OCI-LY1 (cell line): Measurements from ENCODE around the gene GMDS.

Experiments used
- H2AFZ ChIP-seq: fragments of 200-600 bp; sonication (generic), shearing (Covaris generic); 2 replicates; pipeline ENCODE4 v1.6.0; 2014; ENCODE audit warnings: antibody characterized with exemption, mild to moderate bottlenecking, low read length
- H3F3A ChIP-seq: fragments of 200-600 bp; sonication (generic), shearing (Covaris generic); 2 replicates; pipeline ENCODE4 v1.6.0; 2014; ENCODE audit warnings: mild to moderate bottlenecking, antibody characterized with exemption, low read length, moderate library complexity; ENCODE audit not compliant: insufficient read depth
- H3K27ac ChIP-seq: fragments of 200-600 bp; sonication (generic); 2 replicates; pipeline ENCODE4 v1.5.1; 2014; ENCODE audit warnings: low read length, mixed run types, mild to moderate bottlenecking, low read depth; ENCODE audit not compliant: poor library complexity, severe bottlenecking
- H3K27me3 ChIP-seq: fragments of 200-600 bp; sonication (generic); 2 replicates; pipeline ENCODE4 v1.6.0; 2014; ENCODE audit warnings: antibody characterized with exemption, mild to moderate bottlenecking, low read length, moderate library complexity; ENCODE audit not compliant: insufficient read depth
- H3K36me3 ChIP-seq: fragments of 200-600 bp; sonication (generic); 2 replicates; pipeline ENCODE4 v1.6.1; 2014; ENCODE audit warnings: mild to moderate bottlenecking, antibody characterized with exemption, low read length, moderate library complexity, mixed read lengths; ENCODE audit not compliant: insufficient read depth
- H3K4me1 ChIP-seq: fragments of 200-600 bp; sonication (generic); 2 replicates; pipeline ENCODE4 v1.5.1; 2014; ENCODE audit warnings: mild to moderate bottlenecking, low read length, moderate library complexity; ENCODE audit not compliant: insufficient read depth, severe bottlenecking
- H3K4me2 ChIP-seq: fragments of 200-600 bp; sonication (generic), shearing (Covaris generic); 2 replicates; pipeline ENCODE4 v1.6.1; 2014; ENCODE audit warnings: low read length
- H3K4me3 ChIP-seq: fragments of 200-600 bp; sonication (generic); 2 replicates; pipeline ENCODE4 v1.5.1; 2014; ENCODE audit warnings: low read length, low read depth, mild to moderate bottlenecking, mixed read lengths; ENCODE audit not compliant: poor library complexity, severe bottlenecking
- H3K79me2 ChIP-seq: fragments of 200-600 bp; shearing (Covaris generic); 2 replicates; pipeline ENCODE4 v1.6.1; 2016; ENCODE audit warnings: mixed run types, low read length, mixed read lengths; ENCODE audit not compliant: insufficient read depth
- H3K9ac ChIP-seq: fragments of 200-600 bp; sonication (generic), shearing (Covaris generic); 2 replicates; pipeline ENCODE4 v1.6.1; 2014; ENCODE audit warnings: mild to moderate bottlenecking, low read length, mixed read lengths
- H3K9me2 ChIP-seq: fragments of 200-600 bp; sonication (generic), shearing (Covaris generic); 2 replicates; pipeline ENCODE4 v1.6.1; 2014; ENCODE audit warnings: low read depth, mild to moderate bottlenecking, low read length, mixed read lengths
- H3K9me3 ChIP-seq: fragments of 200-600 bp; shearing (Covaris generic); 2 replicates; pipeline ENCODE4 v1.6.1; 2014; ENCODE audit warnings: low read length, mixed read lengths
- H4K20me1 ChIP-seq: fragments of 200-600 bp; sonication (generic), shearing (Covaris generic); 2 replicates; pipeline ENCODE4 v1.6.0; 2016; ENCODE audit warnings: mild to moderate bottlenecking, low read length; ENCODE audit not compliant: insufficient read depth
- EZH2 ChIP-seq: fragments of 200-600 bp; sonication (generic), shearing (Covaris generic); IDR thresholded peaks from 2 replicates; pipeline ENCODE4 v1.8.0; 2017; ENCODE audit warnings: borderline replicate concordance, mixed run types, mild to moderate bottlenecking, antibody characterized with exemption, low read length, moderate library complexity, mixed read lengths
- TF ChIP-seq, protein P1 (sequence below): fragments of 200-600 bp; sonication (generic), shearing (Covaris generic); IDR thresholded peaks from 2 replicates; pipeline ENCODE4 v1.5.1; 2017; ENCODE audit warnings: mild to moderate bottlenecking, antibody characterized with exemption, low read length, moderate library complexity, mixed read lengths

The GMDS gene

DNA sequence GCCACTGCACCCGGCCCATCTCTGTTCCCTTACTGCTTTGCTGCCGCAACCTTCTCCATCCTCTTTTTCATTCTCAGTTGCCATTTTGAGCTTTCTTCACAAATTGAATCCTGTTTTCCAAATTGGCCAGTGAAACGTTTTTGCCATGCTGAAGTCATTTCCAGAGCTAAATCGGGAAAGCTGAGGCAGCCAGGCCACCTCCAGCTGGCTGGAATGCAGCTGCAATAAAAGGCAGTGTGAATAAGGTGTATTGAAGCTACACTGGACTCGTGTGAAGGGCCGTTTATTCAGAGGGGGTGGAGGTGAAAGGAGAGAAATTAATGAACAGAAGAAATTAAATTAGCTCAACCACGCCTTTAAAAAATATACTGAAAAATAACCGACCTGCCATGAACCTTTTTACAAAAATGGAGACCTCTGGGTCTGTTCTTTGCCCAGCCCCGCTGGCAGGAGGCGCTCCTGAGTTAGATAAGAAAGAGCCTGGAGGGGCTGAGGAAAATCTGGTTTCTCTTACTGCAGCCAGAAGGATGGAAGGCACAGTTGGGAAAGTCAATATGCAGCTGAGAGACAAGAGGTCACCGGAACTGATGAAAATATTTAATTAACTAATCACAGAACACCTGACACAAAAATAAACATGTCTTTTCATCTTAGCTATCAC is 351.8 kb downstream of the GMDS start:
- Histone ChIP-seq H3K4me1 (no peaks in the 10 kb centered on the region), H3K4me2 (no peak overlapping the region), H3K79me2 (no peaks in the 10 kb centered on the region), H3K27ac (no peak overlapping the region), H3K4me3 (no peak overlapping the region), H3K27me3 (no peaks in the 10 kb centered on the region), H3K9ac (no peak overlapping the region), H3K9me2 (no peaks in the 10 kb centered on the region), H3F3A (no peaks in the 10 kb centered on the region), H2AFZ (no peak overlapping the region), H4K20me1 (no peaks in the 10 kb centered on the region), H3K9me3 (0 out of 2 replicates have a peak, but pooled peaks cover 3% of the 10 kb centered on the region), H3K36me3 (0 out of 2 replicates have a peak, but pooled peaks cover 7% of the 10 kb centered on the region)
- TF ChIP-seq EZH2: no peak
- TF ChIP-seq, protein P1, sequence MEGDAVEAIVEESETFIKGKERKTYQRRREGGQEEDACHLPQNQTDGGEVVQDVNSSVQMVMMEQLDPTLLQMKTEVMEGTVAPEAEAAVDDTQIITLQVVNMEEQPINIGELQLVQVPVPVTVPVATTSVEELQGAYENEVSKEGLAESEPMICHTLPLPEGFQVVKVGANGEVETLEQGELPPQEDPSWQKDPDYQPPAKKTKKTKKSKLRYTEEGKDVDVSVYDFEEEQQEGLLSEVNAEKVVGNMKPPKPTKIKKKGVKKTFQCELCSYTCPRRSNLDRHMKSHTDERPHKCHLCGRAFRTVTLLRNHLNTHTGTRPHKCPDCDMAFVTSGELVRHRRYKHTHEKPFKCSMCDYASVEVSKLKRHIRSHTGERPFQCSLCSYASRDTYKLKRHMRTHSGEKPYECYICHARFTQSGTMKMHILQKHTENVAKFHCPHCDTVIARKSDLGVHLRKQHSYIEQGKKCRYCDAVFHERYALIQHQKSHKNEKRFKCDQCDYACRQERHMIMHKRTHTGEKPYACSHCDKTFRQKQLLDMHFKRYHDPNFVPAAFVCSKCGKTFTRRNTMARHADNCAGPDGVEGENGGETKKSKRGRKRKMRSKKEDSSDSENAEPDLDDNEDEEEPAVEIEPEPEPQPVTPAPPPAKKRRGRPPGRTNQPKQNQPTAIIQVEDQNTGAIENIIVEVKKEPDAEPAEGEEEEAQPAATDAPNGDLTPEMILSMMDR: peak; percentile 61

- Histone ChIP-seq H3K36me3 (0 out of 2 replicates have a peak, but pooled peaks cover 7% of the 10 kb centered on the region), H3K4me1 (no peaks in the 10 kb centered on the region), H4K20me1 (no peaks in the 10 kb centered on the region), H3K9me3 (0 out of 2 replicates have a peak, but pooled peaks cover 3% of the 10 kb centered on the region), H3K9me2 (no peaks in the 10 kb centered on the region), H3F3A (no peaks in the 10 kb centered on the region), H2AFZ (no peak overlapping the region), H3K27ac (no peak overlapping the region), H3K4me2 (no peak overlapping the region), H3K9ac (no peak overlapping the region), H3K27me3 (no peaks in the 10 kb centered on the region), H3K4me3 (no peak overlapping the region), H3K79me2 (no peaks in the 10 kb centered on the region)
- TF ChIP-seq EZH2: no peak
- TF ChIP-seq, protein P1: no peak
These were observed 352.7 kb downstream of the GMDS start for GRCh38 chr6:1892716-1893115.

DNA sequence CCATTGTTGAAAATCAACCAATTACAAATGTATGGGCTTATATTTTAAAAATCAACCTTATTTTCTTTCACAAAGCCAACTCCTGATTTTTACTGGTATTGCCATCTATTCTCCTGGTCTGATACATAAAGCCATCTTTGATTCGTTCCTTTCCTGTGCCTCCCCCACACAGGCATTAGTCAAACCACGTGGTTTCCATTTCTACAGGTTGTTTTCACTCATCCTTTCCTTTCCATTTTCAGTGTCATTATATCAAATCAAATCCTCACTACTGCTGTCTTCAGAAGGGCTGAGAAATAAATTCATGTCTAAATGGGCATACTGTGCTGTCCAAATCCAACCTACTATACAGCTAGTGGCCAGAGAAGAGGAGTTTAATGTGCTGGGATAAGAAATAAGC is 354.4 kb downstream of the GMDS start:
- Histone ChIP-seq H3K9ac (no peak overlapping the region), H3K9me2 (no peaks in the 10 kb centered on the region), H3K4me2 (no peak overlapping the region), H3K4me3 (no peak overlapping the region), H2AFZ (no peak overlapping the region), H3F3A (no peaks in the 10 kb centered on the region), H3K27ac (no peak overlapping the region), H3K79me2 (no peaks in the 10 kb centered on the region), H3K4me1 (no peaks in the 10 kb centered on the region), H3K9me3 (0 out of 2 replicates have a peak, but pooled peaks cover 3% of the 10 kb centered on the region), H3K36me3 (0 out of 2 replicates have a peak, but pooled peaks cover 7% of the 10 kb centered on the region), H4K20me1 (no peaks in the 10 kb centered on the region), H3K27me3 (no peaks in the 10 kb centered on the region)
- no peak for TF ChIP-seq EZH2
- TF ChIP-seq, protein P1: no peak
